ENCODE data around the gene RAB3D.

RAB3D gene

GRCh38 chr19:11293433-11294389 is 45.7 kb downstream of the RAB3D start:
- DNase-seq = peak; percentile 89

GRCh38 chr19:11291991-11292390 is 47.5 kb downstream of the RAB3D start:
- no peak for DNase-seq

- DNase-seq = no peak
Measured at GRCh38 chr19:11291415-11291814, 48.0 kb downstream of the RAB3D start.

GRCh38 chr19:11290256-11290655 is 49.2 kb downstream of the RAB3D start:
- no peak for DNase-seq

GRCh38 chr19:11288349-11288748 is 51.1 kb downstream of the RAB3D start:
- no peak for DNase-seq

GRCh38 chr19:11286312-11286974 is 53.0 kb downstream of the RAB3D start:
- peak; percentile 48 for DNase-seq

- DNase-seq = no peak
Measured at GRCh38 chr19:11284515-11284914, 54.9 kb downstream of the RAB3D start.

GRCh38 chr19:11281356-11282049 is 58.0 kb downstream of the RAB3D start:
- no peak for DNase-seq

GRCh38 chr19:11279505-11280236 is 59.8 kb downstream of the RAB3D start:
- DNase-seq = no peak

- no peak for DNase-seq
Measured at GRCh38 chr19:11278670-11279069, 60.8 kb downstream of the RAB3D start.

- DNase-seq = no peak
Measured at GRCh38 chr19:11274533-11275086, 64.8 kb downstream of the RAB3D start.

- DNase-seq = no peak
Measured at GRCh38 chr19:11273989-11274388, 65.5 kb downstream of the RAB3D start.

GRCh38 chr19:11273296-11273695 is 66.2 kb downstream of the RAB3D start:
- no peak for DNase-seq
